HepG2 (cell line): ENCODE data around the gene TBCE. TPM values are rescaled to one million over a fixed set of nuclear protein-coding genes. Genes with fewer than 3 reads are reported as not detected.

Experiments
- ARID2 ChIP-seq: sonication (generic); formaldehyde crosslinking; IDR thresholded peaks from 2 replicates; pipeline ENCODE4 v1.8.1; 2022; ENCODE audit warnings: mild to moderate bottlenecking, missing genetic modification reagents, borderline replicate concordance
- ASH2L ChIP-seq: fragments of 300-600, 200-600 bp; sonication (generic); IDR thresholded peaks from 2 replicates; pipeline ENCODE4 v1.7.0; 2017; ENCODE audit warnings: low read depth, mild to moderate bottlenecking, moderate library complexity, mixed read lengths, low read length; ENCODE audit not compliant: insufficient read length
- ATF7 ChIP-seq, 2 experiments: fragments of 450-650 bp in 1 of 2; sonication (generic) in 1 of 2; formaldehyde crosslinking in 1 of 2; IDR thresholded peaks; 2 replicates each; pipeline versions ENCODE4 v1.4.0 to v1.6.1; 2016 to 2020; ENCODE audit warnings: antibody characterized with exemption in 1 of 2, mild to moderate bottlenecking in 1 of 2, missing genetic modification reagents in 1 of 2
- CEBPG ChIP-seq: IDR thresholded peaks from 2 replicates; pipeline ENCODE4 v1.6.1; 2016
- ELF4 ChIP-seq: sonication (generic); formaldehyde crosslinking; IDR thresholded peaks from 2 replicates; pipeline ENCODE4 v1.5.0; 2020; ENCODE audit warnings: missing genetic modification reagents, mild to moderate bottlenecking, moderate library complexity, borderline replicate concordance
- ETV5 ChIP-seq: IDR thresholded peaks from 2 replicates; pipeline ENCODE4 v1.6.1; 2018; ENCODE audit warnings: missing biosample characterization, missing genetic modification reagents, inconsistent platforms, borderline replicate concordance
- HNRNPK ChIP-seq: fragments of 200-400 bp; formaldehyde crosslinking; IDR thresholded peaks from 2 replicates; pipeline ENCODE4 v1.6.1; 2018; ENCODE audit warnings: low read length, low read depth, moderate library complexity, mild to moderate bottlenecking; ENCODE audit not compliant: poor library complexity, severe bottlenecking
- MAX ChIP-seq: IDR thresholded peaks from 2 replicates; pipeline ENCODE4 v1.6.1; 2012; ENCODE audit warnings: inconsistent platforms
- NFIC ChIP-seq: IDR thresholded peaks from 2 replicates; pipeline ENCODE4 v1.6.1; 2012; ENCODE audit warnings: mild to moderate bottlenecking, low read length, inconsistent platforms
- NR1H2 ChIP-seq: sonication (generic); formaldehyde crosslinking; IDR thresholded peaks from 2 replicates; pipeline ENCODE4 v1.8.1; 2022; ENCODE audit warnings: low read depth, missing genetic modification reagents, borderline replicate concordance
- PBX3 ChIP-seq: sonication (generic); formaldehyde crosslinking; IDR thresholded peaks from 2 replicates; pipeline ENCODE4 v1.8.1; 2023; ENCODE audit warnings: missing genetic modification reagents, inconsistent platforms, borderline replicate concordance
- SIN3B ChIP-seq: fragments of 150-350 bp; IDR thresholded peaks from 2 replicates; pipeline ENCODE4 v1.6.1; 2014; ENCODE audit warnings: low read length
- SOX6 ChIP-seq, 2 experiments: fragments of 450-650 bp in 1 of 2; sonication (generic) in 1 of 2; formaldehyde crosslinking in 1 of 2; IDR thresholded peaks; 2 replicates each; pipeline versions ENCODE4 v1.4.0 to v1.6.1; 2017 to 2020; ENCODE audit warnings: antibody characterized with exemption in 1 of 2, mild to moderate bottlenecking in 1 of 2, missing genetic modification reagents in 1 of 2
- SP140L ChIP-seq: sonication (generic); formaldehyde crosslinking; IDR thresholded peaks from 2 replicates; pipeline ENCODE4 v1.4.0; 2020; ENCODE audit warnings: missing genetic modification reagents, borderline replicate concordance
- THAP7 ChIP-seq: sonication (generic); formaldehyde crosslinking; IDR thresholded peaks from 2 replicates; pipeline ENCODE4 v1.8.1; 2023; ENCODE audit warnings: mild to moderate bottlenecking, missing genetic modification reagents
- YEATS2 ChIP-seq: sonication (generic); formaldehyde crosslinking; IDR thresholded peaks from 2 replicates; pipeline ENCODE4 v1.4.0; 2020; ENCODE audit warnings: missing genetic modification reagents, borderline replicate concordance
- ZHX1 ChIP-seq: sonication (generic); formaldehyde crosslinking; IDR thresholded peaks from 2 replicates; pipeline ENCODE4 v1.8.1; 2022; ENCODE audit warnings: low read depth, mild to moderate bottlenecking, missing genetic modification reagents
- ZNF552 ChIP-seq: sonication (generic); formaldehyde crosslinking; IDR thresholded peaks from 2 replicates; pipeline ENCODE4 v1.9.0; 2022; ENCODE audit warnings: missing genetic modification reagents, mild to moderate bottlenecking, borderline replicate concordance
- ZNF558 ChIP-seq: sonication (generic); formaldehyde crosslinking; IDR thresholded peaks from 2 replicates; pipeline ENCODE4 v1.9.0; 2022; ENCODE audit warnings: mild to moderate bottlenecking, missing genetic modification reagents, borderline replicate concordance
- ZNF567 ChIP-seq: sonication (generic); formaldehyde crosslinking; IDR thresholded peaks from 2 replicates; pipeline ENCODE4 v1.8.1; 2023; ENCODE audit warnings: mild to moderate bottlenecking, missing genetic modification reagents, borderline replicate concordance
- ZNF766 ChIP-seq: sonication (generic); formaldehyde crosslinking; IDR thresholded peaks from 2 replicates; pipeline ENCODE4 v1.5.0; 2020; ENCODE audit warnings: missing genetic modification reagents, borderline replicate concordance
- ZNF781 ChIP-seq: sonication (generic); formaldehyde crosslinking; IDR thresholded peaks from 2 replicates; pipeline ENCODE4 v1.5.1; 2020; ENCODE audit warnings: borderline replicate concordance, mild to moderate bottlenecking, missing genetic modification reagents; ENCODE audit errors: not compliant biosample characterization
- polyA plus RNA-seq, 8 experiments: library from polyadenylated mRNA; depleted of rRNA in 3 of 8; stranded (reverse) in 7 of 8; unstranded in 1 of 8; fragments of >200 nt; fragmentation: Illumina TruSeq in 4 of 8; extraction: Trizol in 4 of 8; gene quantifications; 2 replicates each; pipeline versions ENCODE4 v1.2.1 to v1.2.3, GENCODE V29; 2011 to 2016; ENCODE audit warnings: low read depth in 4 of 8, missing spikeins in 1 of 8, mixed read lengths in 1 of 8; ENCODE audit not compliant: insufficient read depth in 1 of 8
- total RNA-seq, 5 experiments: library from RNA; depleted of rRNA; stranded (reverse); fragments of >200 nt; fragmentation: Illumina TruSeq; extraction: Trizol; gene quantifications; 2 replicates each; pipeline ENCODE4 v1.2.3, GENCODE V29; 2016; ENCODE audit warnings: low read depth in 1 of 5

TBCE gene
- total and polyA plus RNA-seq, 2 of the 13 experiments (the other 11 are each of a cell fraction or from before 2014, with no cell fraction given), result 25.6 to 31.1 TPM

GRCh38 chr1:235367000-235367908 is at the start of gene TBCE (continued):
- no peak for TF ChIP-seq ZHX1 (CRISPR knock-in tag)
- TF ChIP-seq ZNF766 (CRISPR knock-in tag), result no peak
- no peak for TF ChIP-seq ZNF567 (CRISPR knock-in tag)
- TF ChIP-seq ZNF781, result peak; percentile 93
- TF ChIP-seq HNRNPK, result no peak
- TF ChIP-seq CEBPG (CRISPR knock-in tag), result no peak
- TF ChIP-seq THAP7, result no peak
- TF ChIP-seq ZNF558 (CRISPR knock-in tag), result peak; percentile 55; the same call in 1 of the 2 replicates
- 0 out of 2 replicates have a peak, but pooled peaks have one; percentile 14 for TF ChIP-seq NFIC
- TF ChIP-seq SIN3B, result no peak
- peak; percentile 63; the same call in 1 of the 2 replicates for TF ChIP-seq YEATS2
- TF ChIP-seq ZNF552, result 0 out of 2 replicates have a peak, but pooled peaks have one; percentile 54
- TF ChIP-seq ETV5 (CRISPR knock-in tag), result peak; percentile 63
- no peak for TF ChIP-seq SOX6 (IDR thresholded peaks at IDR 0.05)
- TF ChIP-seq SOX6 (CRISPR knock-in tag; IDR thresholded peaks at IDR 0.05), result peak; percentile 56
- no peak for TF ChIP-seq ATF7 (IDR thresholded peaks at IDR 0.05)
- no peak for TF ChIP-seq ATF7 (CRISPR knock-in tag; IDR thresholded peaks at IDR 0.05)
- TF ChIP-seq ELF4 (CRISPR knock-in tag), result no peak
- peak; percentile 73 for TF ChIP-seq ASH2L
- TF ChIP-seq SP140L, result no peak
- TF ChIP-seq MAX, result peak; percentile 68
- 0 out of 2 replicates have a peak, but pooled peaks have one; percentile 53 for TF ChIP-seq ARID2 (CRISPR knock-in tag)
- no peak for TF ChIP-seq NR1H2
- no peak for TF ChIP-seq PBX3
